HPDE6-E6E7 (cell line): Measurements from ENCODE around the gene RBM15B.
"Not testable (repeated sequence)": the region's sequence is repeated elsewhere in the genome, so short reads cannot be mapped to it uniquely, and the experiment has no call there.

Experiments used
- DNase-seq: peaks from one replicate; pipeline ENCODE4 v3.0.0; 2011; ENCODE audit warnings: missing footprints; ENCODE audit errors: extremely low spot score

The RBM15B gene

GRCh38 chr3:51391075-51391565, at the start of gene RBM15B:
Gene RBM15B (plus strand): TSS chr3:51391285. CDS start chr3:51391400, 115 bp downstream.
- DNase-seq = peak; percentile 57

GRCh38 chr3:51343918-51344687, 47.0 kb upstream of the RBM15B start:
- DNase-seq = no peak

GRCh38 chr3:51350751-51351150, 40.3 kb upstream of the RBM15B start:
- DNase-seq = no peak

- DNase-seq = no peak
Measured at GRCh38 chr3:51353131-51353530, 38.0 kb upstream of the RBM15B start.

- no peak for DNase-seq
Measured at GRCh38 chr3:51353691-51354090, 37.4 kb upstream of the RBM15B start.

GRCh38 chr3:51354172-51354571, 36.9 kb upstream of the RBM15B start:
- no peak for DNase-seq

- DNase-seq = no peak
Measured at GRCh38 chr3:51354731-51355615, 36.1 kb upstream of the RBM15B start.

GRCh38 chr3:51355891-51356578, 35.0 kb upstream of the RBM15B start:
- DNase-seq = no peak

- no peak for DNase-seq
Measured at GRCh38 chr3:51357856-51358255, 33.2 kb upstream of the RBM15B start.

- no peak for DNase-seq
Measured at GRCh38 chr3:51358981-51359380, 32.1 kb upstream of the RBM15B start.

- DNase-seq = no peak
Measured at GRCh38 chr3:51360806-51361205, 30.3 kb upstream of the RBM15B start.

GRCh38 chr3:51361746-51362145, 29.3 kb upstream of the RBM15B start:
- DNase-seq = no peak

GRCh38 chr3:51362476-51362875, 28.6 kb upstream of the RBM15B start:
- no peak for DNase-seq

GRCh38 chr3:51368276-51368675, 22.8 kb upstream of the RBM15B start:
- not testable (repeated sequence) for DNase-seq

- DNase-seq = no peak
Measured at GRCh38 chr3:51371943-51372557, 19.0 kb upstream of the RBM15B start.

- no peak for DNase-seq
Measured at GRCh38 chr3:51373658-51374421, 17.2 kb upstream of the RBM15B start.

GRCh38 chr3:51374456-51374855, 16.6 kb upstream of the RBM15B start:
- no peak for DNase-seq

- no peak for DNase-seq
Measured at GRCh38 chr3:51375136-51375535, 15.9 kb upstream of the RBM15B start.

- DNase-seq = no peak
Measured at GRCh38 chr3:51375571-51375970, 15.5 kb upstream of the RBM15B start.

- no peak for DNase-seq
Measured at GRCh38 chr3:51378065-51378464, 13.0 kb upstream of the RBM15B start.

- DNase-seq = no peak
Measured at GRCh38 chr3:51378726-51379125, 12.4 kb upstream of the RBM15B start.
